Activated gamma-delta T cell treated with anti-CD3 and anti-CD28 coated beads, Interleukin-2, amount 50 U/mL, for 16 hours (primary cell): ENCODE measurements around the gene DNASE2.
A peak's percentile ranks its signal among the peaks of the same experiment; 100 is the strongest.
"Not testable (repeated sequence)": the region's sequence is repeated elsewhere in the genome, so short reads cannot be mapped to it uniquely, and the experiment has no call there.

Experiments used
- DNase-seq: peaks from one replicate; pipeline ENCODE4 v3.0.0-alpha.2; 2020; ENCODE audit warnings: low read depth

Gene DNASE2

GRCh38 chr19:12881172-12881808 lies at the start of gene DNASE2:
DNASE2 (minus strand) TSS chr19:12881449; CDS start chr19:12881375, 74 bp downstream.
- peak; percentile 72 for DNase-seq

GRCh38 chr19:12930002-12930645 lies 48.9 kb upstream of the DNASE2 start:
- no peak for DNase-seq

GRCh38 chr19:12924621-12925310 lies 43.5 kb upstream of the DNASE2 start:
- no peak for DNase-seq

- DNase-seq, result no peak
Observed at GRCh38 chr19:12922959-12923358, 41.7 kb upstream of the DNASE2 start.

GRCh38 chr19:12921047-12921446 lies 39.8 kb upstream of the DNASE2 start:
- no peak for DNase-seq

GRCh38 chr19:12918253-12918652 lies 37.0 kb upstream of the DNASE2 start:
- no peak for DNase-seq

GRCh38 chr19:12915860-12916259 lies 34.6 kb upstream of the DNASE2 start:
- not testable (repeated sequence) for DNase-seq

- DNase-seq, result no peak
Observed at GRCh38 chr19:12913851-12914690, 32.8 kb upstream of the DNASE2 start.

GRCh38 chr19:12913011-12913561 lies 31.8 kb upstream of the DNASE2 start:
- DNase-seq, result no peak

- DNase-seq, result no peak
Observed at GRCh38 chr19:12912571-12912970, 31.3 kb upstream of the DNASE2 start.

- DNase-seq, result no peak
Observed at GRCh38 chr19:12907166-12907565, 25.9 kb upstream of the DNASE2 start.

- DNase-seq, result no peak
Observed at GRCh38 chr19:12899891-12900518, 18.8 kb upstream of the DNASE2 start.

GRCh38 chr19:12896460-12896859 lies 15.2 kb upstream of the DNASE2 start:
- DNase-seq, result no peak

- no peak for DNase-seq
Observed at GRCh38 chr19:12893582-12893981, 12.3 kb upstream of the DNASE2 start.

- no peak for DNase-seq
Observed at GRCh38 chr19:12891553-12892021, 10.3 kb upstream of the DNASE2 start.

GRCh38 chr19:12890787-12891552 lies 9.7 kb upstream of the DNASE2 start, which contains the start of gene GCDH:
GCDH (plus strand) TSS chr19:12891160; CDS start chr19:12891305, 145 bp downstream.
- DNase-seq, result peak; percentile 95

GRCh38 chr19:12890299-12890786 lies 9.1 kb upstream of the DNASE2 start:
- not testable (repeated sequence) for DNase-seq

- no peak for DNase-seq
Observed at GRCh38 chr19:12888006-12888603, 6.9 kb upstream of the DNASE2 start.

GRCh38 chr19:12886969-12887747 lies 5.9 kb upstream of the DNASE2 start, which contains the start of gene KLF1:
KLF1 (minus strand) TSS chr19:12887201; CDS start chr19:12887140, 61 bp downstream.
- DNase-seq, result no peak
